Parathyroid adenoma (tissue), 2 donors: ENCODE results near the gene SLC34A3.

ENCODE experiments used
- H2AFZ ChIP-seq: fragments of 300-600 bp; sonication (generic); one replicate; pipeline ENCODE4 v1.7.0; 2017; ENCODE audit warnings: antibody characterized with exemption, mild to moderate bottlenecking
- H3K27ac ChIP-seq: fragments of 300-600 bp; sonication (generic); one replicate; pipeline ENCODE4 v1.7.0; 2017
- H3K27me3 ChIP-seq: fragments of 300-600 bp; sonication (generic); one replicate; pipeline ENCODE4 v1.7.0; 2017; ENCODE audit warnings: low read length; ENCODE audit not compliant: control insufficient read depth, insufficient read depth
- H3K36me3 ChIP-seq: fragments of 300-600 bp; sonication (generic); one replicate; pipeline ENCODE4 v1.7.0; 2017; ENCODE audit warnings: low read length; ENCODE audit not compliant: control insufficient read depth, insufficient read depth
- H3K4me1 ChIP-seq: fragments of 300-600 bp; sonication (generic); one replicate; pipeline ENCODE4 v1.7.0; 2017; ENCODE audit warnings: control low read depth
- H3K4me2 ChIP-seq: fragments of 300-600 bp; sonication (generic); one replicate; pipeline ENCODE4 v1.7.0; 2017; ENCODE audit warnings: low read length
- H3K4me3 ChIP-seq: fragments of 300-600 bp; sonication (generic); one replicate; pipeline ENCODE4 v1.7.0; 2017; ENCODE audit warnings: low read depth, low read length
- H3K79me2 ChIP-seq: fragments of 300-600 bp; sonication (generic); one replicate; pipeline ENCODE4 v1.7.0; 2017; ENCODE audit warnings: control low read depth
- H3K9ac ChIP-seq: fragments of 300-600 bp; sonication (generic); one replicate; pipeline ENCODE4 v1.7.0; 2017; ENCODE audit warnings: mild to moderate bottlenecking
- H3K9me3 ChIP-seq: fragments of 300-600 bp; sonication (generic); one replicate; pipeline ENCODE4 v1.7.0; 2017; ENCODE audit warnings: low read length; ENCODE audit not compliant: control insufficient read depth
- CTCF ChIP-seq: fragments of 300-600 bp; sonication (generic); IDR thresholded peaks from one replicate; pipeline ENCODE4 v1.7.0; 2017; ENCODE audit warnings: antibody characterized with exemption, mild to moderate bottlenecking
- donor health status: primary hyperparathyroidism.

SLC34A3 gene

GRCh38 chr9:137281345-137282116, 50.8 kb downstream of the SLC34A3 start:
- no peak overlapping the region for H2AFZ ChIP-seq
- H3K36me3 ChIP-seq: no peaks in the 10 kb centered on the region
- H3K9ac ChIP-seq: no peak overlapping the region
- H3K27me3 ChIP-seq: no peaks in the 10 kb centered on the region
- H3K4me3 ChIP-seq: no peak overlapping the region
- no peaks in the 10 kb centered on the region for H3K4me1 ChIP-seq
- no peaks in the 10 kb centered on the region for H3K79me2 ChIP-seq
- TF ChIP-seq CTCF: no peak
- H3K4me2 ChIP-seq: no peak overlapping the region
- no peaks in the 10 kb centered on the region for H3K9me3 ChIP-seq
- H3K27ac ChIP-seq: no peak overlapping the region
